Measurements from ENCODE around the gene FSD1. TPM values are rescaled to one million over a fixed set of nuclear protein-coding genes. Genes with fewer than 3 reads are reported as not detected.
"Not testable (repeated sequence)": the region's sequence is repeated elsewhere in the genome, so short reads cannot be mapped to it uniquely, and the experiment has no call there.

The FSD1 gene
- total RNA-seq, 1 experiment from 2014 or later, result 13.8 TPM

DNA sequence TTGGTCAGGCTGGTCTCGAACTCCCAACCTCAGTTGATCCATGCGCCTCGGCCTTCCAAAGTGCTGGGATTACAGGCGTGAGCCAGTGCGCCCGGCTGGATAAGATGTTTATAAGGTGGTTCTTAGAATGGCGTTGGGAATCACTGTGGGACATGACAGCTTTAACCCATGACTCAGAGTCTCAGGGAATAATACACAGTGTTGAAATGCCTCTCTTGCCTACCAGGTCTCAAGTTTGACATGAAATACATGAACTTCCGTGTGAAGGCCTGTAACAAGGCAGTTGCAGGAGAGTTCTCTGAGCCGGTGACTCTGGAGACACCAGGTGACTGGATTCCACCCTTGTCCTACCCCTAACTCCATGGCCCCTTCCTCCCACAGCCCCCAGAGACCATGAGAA, 12.6 kb downstream of the FSD1 start:
- DNase-seq (ENCODE audit: low read depth), result no peak

DNA sequence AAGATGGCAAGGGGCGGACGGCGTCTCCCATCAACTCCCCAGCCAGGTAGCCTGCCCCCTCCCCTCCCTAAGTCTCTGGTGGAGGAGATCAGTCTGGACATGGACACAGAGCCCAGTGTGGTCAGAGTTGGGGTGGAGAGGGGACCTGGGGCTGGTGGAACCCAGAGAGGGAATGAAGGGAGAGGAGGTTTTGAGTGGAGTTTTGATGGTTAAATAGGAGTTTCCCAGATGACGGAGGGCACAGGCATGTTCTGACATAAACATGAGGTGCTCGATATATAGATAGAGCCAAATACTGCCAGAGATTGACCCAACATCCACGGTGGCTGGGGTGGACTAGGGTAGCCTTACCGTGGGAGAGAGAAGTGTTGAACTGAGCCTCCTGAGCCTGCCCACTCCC, 14.1 kb downstream of the FSD1 start:
- DNase-seq (ENCODE audit: low read depth), result no peak

DNA sequence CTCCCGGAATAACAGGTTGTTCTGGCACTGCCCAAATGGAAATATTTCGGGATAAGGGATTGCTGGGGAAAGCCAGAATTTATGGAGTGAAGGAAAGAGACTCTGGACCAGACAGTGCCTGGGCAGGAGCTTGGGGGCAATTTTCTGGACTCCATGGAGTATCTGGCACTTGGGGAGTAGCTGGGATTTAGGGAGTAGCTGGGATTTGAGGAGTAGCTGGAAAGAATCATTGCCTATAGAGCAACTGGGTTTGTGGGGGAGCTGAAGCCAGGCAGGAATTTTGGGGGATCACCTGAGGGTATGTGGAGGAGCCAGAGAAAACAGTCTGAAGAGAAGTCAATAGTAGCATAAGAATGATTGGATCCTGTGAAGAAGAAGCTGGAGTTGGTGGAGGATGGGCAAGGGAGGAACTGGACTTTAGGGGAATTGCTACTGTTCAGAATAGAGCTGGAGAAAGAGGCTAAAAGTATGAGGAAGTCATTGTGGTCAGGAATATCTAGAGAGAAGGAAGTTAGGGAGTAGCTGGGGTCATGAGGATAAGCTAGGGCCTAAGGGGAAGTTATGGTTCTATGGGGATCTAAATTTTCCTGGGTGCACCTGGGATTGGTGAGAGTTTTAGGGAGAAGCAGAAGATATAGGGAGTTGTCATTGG, 14.8 kb downstream of the FSD1 start:
- no peak for DNase-seq (ENCODE audit: low read depth)

DNA sequence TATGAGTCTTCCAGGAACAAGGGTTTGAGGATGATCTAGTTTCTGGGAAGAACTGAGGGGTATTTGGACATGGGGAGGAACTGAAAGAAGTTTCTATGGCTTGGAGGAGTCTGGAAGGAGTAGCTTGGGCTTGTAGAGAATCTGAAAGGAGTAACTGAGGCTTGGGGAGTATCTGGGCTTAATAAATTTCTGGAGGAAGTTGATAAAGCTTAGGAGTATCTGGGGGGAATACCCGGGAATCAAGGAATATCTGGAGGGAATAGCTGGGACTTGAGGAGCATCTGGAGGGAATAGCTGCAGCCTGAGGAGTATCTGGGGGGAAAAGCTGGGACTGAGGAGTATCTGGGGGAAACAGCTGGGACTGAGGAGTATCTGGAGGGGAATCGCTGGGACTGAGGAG, 16.0 kb downstream of the FSD1 start:
- no peak for DNase-seq (ENCODE audit: low read depth)

DNA sequence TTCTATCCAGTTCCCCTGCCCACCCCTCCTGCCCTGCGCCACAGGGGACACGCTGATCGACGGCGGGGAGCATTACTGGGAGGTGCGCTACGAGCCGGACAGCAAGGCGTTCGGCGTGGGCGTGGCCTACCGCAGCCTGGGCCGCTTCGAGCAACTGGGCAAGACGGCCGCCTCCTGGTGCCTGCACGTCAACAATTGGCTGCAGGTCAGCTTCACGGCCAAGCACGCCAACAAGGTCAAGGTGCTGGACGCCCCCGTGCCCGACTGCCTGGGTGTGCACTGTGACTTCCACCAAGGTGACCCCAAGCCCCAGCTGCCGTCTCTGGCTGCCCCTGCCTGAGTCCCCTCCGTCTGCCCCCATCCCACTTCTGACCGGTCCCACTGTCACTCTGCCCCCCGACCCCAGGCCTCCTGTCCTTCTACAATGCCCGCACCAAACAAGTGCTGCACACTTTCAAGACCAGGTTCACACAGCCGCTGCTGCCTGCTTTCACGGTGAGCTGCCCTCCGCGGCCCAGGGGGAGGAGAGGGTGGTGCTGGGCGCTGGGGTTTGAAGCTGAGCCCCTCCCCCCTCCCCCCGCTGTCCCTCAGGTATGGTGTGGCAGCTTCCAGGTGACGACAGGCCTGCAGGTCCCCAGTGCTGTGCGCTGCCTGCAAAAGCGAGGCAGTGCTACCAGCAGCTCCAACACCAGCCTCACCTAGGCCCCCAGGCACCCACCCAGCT, 18.7 kb downstream of the FSD1 start:
- DNase-seq (ENCODE audit: low read depth), result no peak

DNA sequence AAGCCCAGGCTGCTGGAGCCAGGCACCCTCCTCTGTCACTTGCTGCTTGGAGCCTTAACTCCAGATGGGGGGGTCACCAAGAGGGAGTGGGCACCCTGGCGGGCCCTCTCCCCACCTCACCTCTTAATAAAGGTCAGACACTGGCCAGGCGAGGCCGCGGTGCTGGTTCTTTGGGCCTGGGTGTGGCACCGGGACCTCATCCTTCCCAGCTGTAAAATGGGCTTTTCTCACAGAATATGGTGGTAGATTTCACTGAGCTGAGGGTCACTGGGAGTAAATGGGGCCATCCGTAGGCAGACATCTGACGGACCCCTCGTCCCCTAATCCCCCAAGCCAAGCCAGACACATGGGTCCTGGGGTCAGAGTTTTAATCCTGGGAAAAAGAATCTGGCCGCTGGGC, 19.3 kb downstream of the FSD1 start:
- DNase-seq (ENCODE audit: low read depth), result no peak

DNA sequence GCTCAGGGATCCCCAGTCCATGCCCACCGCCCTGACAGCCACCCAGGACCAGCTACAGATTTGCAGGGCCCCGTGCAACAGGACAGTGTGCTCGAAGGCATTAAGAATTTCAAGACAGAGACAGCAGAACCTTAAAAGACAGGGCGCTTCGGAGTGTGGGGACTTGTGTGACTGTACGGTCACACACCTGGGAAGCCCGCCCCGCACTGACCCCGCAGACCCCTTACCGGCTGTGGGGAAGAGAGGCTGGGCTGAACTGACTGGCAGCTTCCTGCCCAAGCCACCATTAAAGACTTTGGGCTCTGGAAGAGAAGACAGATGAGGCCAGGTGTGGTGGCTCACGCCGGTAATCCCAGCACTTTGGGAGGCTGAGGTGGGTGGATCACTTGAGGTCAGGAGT, 19.8 kb downstream of the FSD1 start:
- DNase-seq (ENCODE audit: low read depth), result no peak

DNA sequence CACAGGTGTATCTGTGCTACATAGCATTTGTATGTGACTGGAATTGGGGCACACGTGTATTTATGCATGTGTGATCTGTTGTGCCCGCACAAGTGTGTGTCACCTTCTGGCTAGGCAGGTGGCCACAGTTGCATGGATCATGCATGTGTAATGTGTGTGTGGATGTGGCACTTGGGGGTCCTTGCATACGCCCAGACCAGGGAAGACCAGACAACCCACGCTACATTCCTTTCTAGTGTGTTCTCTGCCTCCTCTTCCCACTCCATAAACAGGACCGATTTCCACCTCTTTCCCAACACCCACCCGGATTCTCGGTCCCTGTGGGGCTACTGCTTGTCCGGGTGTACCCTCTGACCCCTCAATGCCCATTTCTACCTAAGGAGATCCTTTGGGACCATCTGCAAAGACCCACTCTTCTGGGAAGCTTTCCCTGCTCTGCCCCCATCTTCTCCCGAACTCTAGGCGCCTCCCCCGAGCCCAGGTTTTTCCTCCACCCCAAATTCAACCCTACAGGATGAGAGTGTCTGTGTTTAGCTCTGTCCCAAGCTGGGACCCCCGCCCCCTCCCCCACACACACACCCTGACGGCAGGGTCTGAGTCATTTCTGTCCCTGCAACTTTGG, 21.9 kb downstream of the FSD1 start:
- no peak for DNase-seq (ENCODE audit: low read depth)

DNA sequence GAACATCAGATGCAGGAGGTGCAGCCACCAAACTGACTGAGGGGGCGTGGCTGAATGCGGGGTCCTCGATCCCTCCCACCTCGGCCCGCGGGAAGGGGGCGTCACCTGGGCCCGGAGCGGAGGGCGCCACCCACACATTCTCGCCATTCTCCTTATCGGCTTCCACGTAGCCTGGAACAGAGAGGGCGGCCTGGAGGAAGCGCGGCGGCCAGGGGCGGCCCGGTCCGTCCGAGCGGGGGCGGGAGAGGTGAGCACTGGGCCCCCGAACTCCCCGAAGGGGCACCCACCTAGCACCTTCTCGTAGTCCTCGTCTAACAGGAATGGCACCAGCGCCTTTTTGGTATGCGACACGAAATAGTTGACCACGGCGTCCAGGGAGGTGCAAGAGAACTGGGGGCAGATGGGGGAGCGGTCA, 22.4 kb downstream of the FSD1 start:
- DNase-seq (ENCODE audit: low read depth), result no peak

DNA sequence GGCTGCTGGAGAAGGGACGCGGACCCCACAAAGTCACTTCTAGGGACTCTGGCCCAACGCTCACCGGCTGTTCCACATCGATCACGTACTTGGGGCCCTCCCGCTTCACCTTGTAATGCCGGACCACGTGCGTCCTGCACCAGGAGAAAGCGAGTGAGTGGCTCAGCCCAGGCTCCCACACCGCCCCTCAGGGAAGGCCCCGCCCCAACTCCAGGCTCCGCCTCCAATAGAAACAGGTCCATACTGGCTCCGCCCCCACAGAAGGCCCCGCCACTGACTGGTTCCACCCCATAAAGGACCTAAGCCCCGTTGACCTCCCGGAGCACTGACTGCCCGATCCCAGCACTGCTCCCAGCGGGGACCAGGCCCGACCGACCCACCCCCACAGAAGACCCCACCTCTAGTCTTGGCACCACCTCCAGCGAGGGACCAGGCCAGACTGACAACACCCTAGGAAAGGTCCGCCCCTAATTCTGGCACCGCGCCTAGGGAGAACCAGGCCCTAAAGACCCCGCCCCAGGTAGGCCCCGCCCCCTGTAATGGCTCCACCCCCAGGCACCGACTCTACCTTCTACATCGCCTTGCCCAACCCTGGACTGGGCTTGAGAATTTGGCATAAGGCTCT, 23.0 kb downstream of the FSD1 start:
- peak; percentile 24 for DNase-seq (ENCODE audit: low read depth)

DNA sequence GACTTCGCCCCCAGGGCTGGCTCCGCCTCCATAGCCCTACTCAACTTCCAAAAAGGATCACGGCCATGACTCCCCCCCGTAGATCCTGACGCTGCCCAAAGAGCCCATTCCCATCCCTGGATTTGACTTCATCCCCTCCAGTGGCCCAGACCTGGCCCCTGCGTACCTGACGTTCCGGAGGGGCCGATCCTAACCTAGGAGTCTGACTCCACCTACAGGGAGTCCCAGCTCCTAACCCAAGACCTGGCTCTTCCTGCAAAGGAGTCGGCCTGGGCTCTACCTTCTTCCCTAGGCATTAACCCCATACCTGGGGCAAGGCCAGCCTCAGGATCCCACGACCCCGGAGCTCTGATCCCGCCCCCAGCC, 23.5 kb downstream of the FSD1 start:
- DNase-seq (ENCODE audit: low read depth), result no peak

DNA sequence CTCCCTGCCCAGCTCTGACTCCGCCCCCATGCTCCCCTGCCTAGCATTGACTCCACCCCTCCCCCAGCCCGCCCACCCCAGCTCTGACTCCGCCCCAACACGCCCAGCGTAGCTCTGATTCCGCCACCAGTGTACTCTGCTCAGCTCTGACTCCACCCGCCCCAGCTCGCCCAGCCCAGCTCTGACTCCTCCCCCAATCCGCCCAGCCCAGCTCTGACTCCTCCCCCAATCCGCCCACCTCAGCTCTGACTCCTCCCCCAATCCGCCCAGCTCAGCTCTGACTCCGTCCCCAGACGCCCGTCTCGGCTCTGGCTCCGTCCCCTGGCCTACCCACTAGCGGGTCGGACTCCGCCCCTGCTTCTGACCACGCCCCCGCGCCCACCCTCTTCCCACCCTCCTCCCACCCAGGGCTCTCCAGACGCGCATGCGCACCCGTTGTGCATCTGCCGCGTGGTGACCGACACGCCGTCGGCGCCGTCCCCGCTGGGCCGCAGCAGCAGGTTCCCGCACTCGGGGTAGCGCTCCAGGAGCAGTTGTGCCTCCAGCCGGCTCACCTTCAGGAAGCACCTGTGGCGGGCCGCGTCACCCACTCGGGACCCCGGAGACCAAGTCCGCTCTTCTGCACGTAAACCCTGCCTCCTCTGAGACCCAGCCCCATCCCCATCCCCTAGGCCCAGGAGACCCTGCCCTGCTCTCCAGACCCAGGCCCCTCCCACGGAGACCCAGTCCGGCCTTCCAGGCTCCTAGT, 24.0 kb downstream of the FSD1 start:
- peak; percentile 89 for DNase-seq (ENCODE audit: low read depth)

DNA sequence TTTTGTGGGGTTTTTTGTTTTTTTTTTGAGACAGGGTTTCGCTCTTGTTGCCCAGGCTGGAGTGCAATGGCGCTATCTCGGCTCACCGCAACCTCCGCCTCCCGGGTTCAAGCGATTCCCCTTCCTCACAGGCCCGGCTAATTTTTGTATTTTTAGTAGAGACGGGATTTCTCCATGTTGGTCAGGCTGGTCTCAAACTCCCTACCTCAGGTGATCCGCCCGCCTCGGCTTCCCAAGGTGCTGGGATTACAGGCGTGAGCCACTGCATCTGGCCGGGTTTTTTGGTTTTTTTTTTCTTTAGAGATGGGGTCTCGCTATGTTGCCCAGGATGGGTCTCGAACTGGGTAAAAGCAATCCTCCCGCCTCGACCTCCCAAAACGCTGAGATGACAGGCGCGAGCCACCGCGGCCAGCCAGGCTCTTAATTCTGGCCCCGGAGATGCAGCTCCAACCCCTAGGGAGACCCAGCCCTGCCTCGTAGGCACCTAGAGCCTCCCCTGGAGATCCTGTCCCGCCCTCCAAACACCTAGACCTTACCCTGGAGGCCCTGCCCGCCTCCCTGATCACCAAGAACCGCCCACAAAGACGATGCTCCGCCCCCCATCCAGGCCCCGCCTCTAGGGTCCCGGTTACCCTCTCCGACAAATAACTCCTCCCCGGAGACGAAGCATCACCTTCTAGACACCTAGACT, 24.7 kb downstream of the FSD1 start:
- not testable (repeated sequence) for DNase-seq (ENCODE audit: low read depth)

DNA sequence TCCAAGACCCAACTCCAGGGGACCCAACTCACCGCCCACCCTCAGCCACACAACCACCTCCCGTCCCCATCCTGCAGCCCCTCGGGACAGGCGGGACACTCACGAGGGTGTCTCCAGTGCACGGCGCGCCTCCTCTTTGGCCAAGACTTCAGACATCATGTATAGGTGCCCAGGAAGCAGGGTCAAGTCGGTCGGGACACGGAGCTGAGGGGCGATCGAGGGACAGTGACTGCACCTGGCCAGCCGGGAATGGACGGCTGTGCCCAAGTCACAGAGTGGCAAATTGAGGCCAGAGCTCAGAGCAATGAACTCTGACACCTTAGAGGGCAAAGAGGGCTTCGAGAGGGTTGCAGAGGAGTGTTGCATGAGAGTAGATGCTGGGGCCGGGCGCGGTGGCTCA, 25.5 kb downstream of the FSD1 start:
- DNase-seq (ENCODE audit: low read depth), result no peak

DNA sequence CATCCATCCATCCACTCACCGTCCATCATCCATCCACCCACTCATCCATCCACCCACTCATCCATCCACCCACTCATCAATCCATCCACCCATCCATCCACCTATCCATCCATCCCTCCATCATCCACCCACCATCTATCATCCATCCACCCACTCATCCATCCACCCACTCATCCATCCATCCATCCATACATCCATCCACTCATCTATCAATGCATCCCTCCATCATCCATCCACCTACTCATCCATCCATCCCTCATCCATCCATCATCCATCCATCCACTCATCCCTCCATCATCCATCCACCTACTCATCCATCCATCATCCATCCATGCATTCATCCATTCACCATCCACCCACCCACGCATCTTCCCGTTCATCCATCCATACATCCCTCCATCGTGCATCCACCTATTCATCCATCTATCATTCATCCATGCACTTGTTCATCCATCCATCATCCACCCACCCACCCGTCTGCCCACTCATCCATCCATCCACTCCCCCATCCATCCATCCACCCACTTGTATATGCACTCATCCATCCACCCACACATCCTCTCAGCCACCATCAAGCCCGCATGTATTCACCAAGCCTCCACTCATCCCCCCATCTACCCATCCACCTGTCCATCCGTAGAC, 30.7 kb downstream of the FSD1 start:
- DNase-seq (ENCODE audit: low read depth), result no peak

DNA sequence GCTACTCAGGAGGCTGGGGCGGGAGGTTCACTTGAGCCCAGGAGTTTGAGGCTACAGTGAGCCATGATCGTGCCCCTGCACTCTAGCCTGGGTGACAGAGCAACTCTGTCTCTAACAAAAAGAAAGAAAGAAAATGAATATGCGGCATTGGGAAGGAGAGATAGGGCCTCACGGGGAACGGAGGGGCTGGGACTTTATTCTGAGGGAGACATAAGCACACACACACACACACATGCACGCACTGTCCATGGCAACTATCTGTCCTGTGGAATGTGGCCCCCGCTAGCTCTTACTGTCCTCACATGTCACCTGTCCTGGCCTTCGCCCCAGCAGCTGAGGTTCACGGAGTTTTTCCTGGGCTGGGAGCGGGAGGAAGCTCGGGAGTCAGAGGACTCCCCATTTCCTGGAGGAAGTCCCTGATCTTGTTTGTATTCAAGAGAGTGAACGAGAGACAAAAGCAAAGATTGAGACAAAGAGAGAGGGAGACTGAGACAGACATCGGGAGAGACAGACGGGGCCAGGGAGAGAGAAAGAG, 33.6 kb downstream of the FSD1 start:
- DNase-seq (ENCODE audit: low read depth), result no peak

DNA sequence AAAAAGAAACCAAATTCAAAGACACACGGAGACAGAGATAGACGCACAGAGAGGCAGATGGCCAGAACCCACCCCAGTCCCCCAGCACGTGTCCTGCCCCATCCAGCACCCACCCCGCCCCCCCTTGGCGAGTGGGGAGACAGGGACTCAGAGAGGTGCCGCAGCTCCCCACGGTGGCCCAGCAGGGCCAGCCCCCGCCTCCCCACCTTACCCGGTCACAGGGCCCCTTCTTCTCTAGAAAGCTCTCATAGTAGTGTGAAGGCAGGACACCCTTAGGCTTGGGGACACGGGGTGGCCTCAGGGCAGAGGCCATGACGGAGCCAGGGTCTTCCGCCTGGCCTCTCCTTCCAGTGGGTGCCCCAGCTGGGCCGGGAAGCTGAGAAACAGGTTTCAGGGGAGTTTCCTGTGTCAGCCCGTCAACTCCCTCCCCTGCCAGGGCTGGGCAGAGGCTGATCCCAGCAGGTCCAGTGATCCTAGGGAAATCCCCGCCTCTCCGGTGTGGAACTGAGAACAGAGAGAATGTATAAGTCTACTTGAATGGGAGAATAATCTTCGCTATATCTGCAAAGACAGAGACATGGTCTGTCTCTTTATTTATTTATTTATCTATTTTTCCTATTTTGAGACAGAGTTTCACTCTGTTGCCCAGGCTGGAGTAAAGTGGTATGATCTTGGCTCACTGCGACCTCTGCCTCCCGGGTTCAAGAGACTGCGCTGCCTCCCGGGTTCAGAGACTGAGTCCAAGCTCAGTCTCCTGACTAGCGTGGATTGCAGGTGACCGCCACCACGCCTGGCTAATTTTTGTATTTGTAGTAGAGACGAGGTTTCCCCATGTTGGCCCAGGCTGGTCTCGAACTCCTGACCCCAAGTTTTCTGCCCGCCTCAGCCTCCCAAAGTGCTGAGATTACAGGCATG, 34.3 kb downstream of the FSD1 start, which contains the start of gene STAP2:
Gene STAP2, minus strand, starts transcription at position 387 of the 915 bp plus-strand sequence. Its CDS starts 74 bp downstream, at position 313.
- DNase-seq (ENCODE audit: low read depth), result no peak

DNA sequence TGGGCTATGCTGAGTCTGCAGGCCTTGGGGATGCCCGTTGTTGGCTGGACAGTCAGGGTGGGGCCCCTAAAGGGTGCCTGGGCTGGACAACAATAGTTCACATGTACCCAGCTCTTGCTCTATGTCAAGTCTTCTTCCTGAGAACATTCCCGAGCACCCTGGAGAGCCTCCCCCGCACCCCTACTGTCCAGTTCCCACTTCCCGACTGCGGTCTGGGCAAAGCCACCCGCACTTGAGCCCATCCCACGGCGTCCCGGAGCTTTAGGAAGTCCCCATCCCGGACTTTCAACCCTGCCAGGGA, 37.9 kb downstream of the FSD1 start:
- DNase-seq (ENCODE audit: low read depth), result peak; percentile 56

DNA sequence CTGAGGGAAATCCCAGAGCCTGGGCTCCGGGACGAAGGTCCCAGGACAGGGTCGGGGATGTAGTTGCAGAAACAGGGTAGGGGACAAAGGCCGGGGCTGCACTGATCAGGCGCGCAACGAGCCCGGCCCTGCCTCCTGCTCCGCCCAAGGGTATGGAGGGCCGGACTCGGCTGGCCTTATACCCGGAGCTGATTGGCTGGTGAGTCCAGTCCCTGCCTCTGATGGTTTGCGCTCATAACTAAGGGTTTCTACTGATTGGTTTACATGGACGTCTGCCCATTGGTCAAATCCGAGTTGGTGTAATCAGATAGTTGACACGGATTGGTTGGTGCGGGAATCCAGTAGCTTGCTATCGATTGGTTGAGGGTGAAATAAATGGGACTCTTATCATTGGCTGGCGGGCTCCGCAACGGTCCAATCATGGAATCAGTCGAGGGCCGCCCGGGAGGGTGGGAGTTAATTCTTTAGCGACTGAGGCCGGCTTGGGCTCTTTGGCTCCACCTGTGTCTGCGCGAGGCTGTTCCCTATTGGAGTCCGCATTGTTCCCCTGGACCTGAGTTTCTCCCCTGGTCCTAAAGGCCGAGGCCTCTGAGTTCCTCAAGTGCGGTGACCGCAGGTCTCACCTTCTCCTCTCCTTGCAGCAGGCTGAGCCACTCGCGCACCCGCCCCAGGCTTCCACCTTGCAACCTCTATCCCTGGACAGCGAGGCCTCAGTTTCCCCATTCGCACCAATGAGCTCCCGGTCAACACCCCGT, 38.4 kb downstream of the FSD1 start:
- DNase-seq (ENCODE audit: low read depth), result peak; percentile 100

All from LHCN-M2 (cell line).